Body of pancreas (tissue), 4 donors: ENCODE data around the gene HYAL2. TPM values are rescaled to one million over a fixed set of nuclear protein-coding genes. Genes with fewer than 3 reads are reported as not detected.
"Not testable (repeated sequence)": the region's sequence is repeated elsewhere in the genome, so short reads cannot be mapped to it uniquely, and the experiment has no call there.

Experiments
- ATAC-seq: fragments of 150-250 bp; one replicate; pipeline ENCODE4 v1.9.1; 2016
- DNase-seq, 4 donors: peaks; one replicate each; pipeline ENCODE4 v3.0.0-alpha.2; 2019
- H3K27ac ChIP-seq, 4 donors: fragments of 200-600 bp; sonication (generic); 1 replicate in 3 of 4; 2 replicates in 1 of 4; pipeline versions ENCODE4 v1.5.1 to v1.6.1; 2016 to 2019; ENCODE audit warnings: mild to moderate bottlenecking in 1 of 4, mixed read lengths in 1 of 4, moderate library complexity in 1 of 4
- H3K27me3 ChIP-seq, 2 donors: fragments of 200-600 bp; sonication (generic); one replicate each; pipeline ENCODE4 v1.6.0; 2016; ENCODE audit warnings: mild to moderate bottlenecking in 1 of 2
- H3K36me3 ChIP-seq, 2 donors: fragments of 200-600 bp; sonication (generic); replicated peaks in 1 of 2; 2 replicates each; pipeline ENCODE4 v1.5.1; 2016; ENCODE audit warnings: low read depth in 2 of 2; ENCODE audit not compliant: insufficient read depth in 1 of 2
- H3K4me1 ChIP-seq: fragments of 200-600 bp; sonication (generic); one replicate; pipeline ENCODE4 v1.6.0; 2016
- H3K4me3 ChIP-seq, 2 donors: fragments of 200-600 bp; sonication (generic); 1 replicate in 1 of 2; 2 replicates in 1 of 2; pipeline ENCODE4 v1.5.1; 2016 to 2019
- H3K9me3 ChIP-seq, 3 donors: fragments of 200-600 bp; sonication (generic); 1 replicate in 2 of 3; 2 replicates in 1 of 3; pipeline ENCODE4 v1.5.1; 2016
- CTCF ChIP-seq, 7 experiments: fragments of 450-650 bp in 4 of 7; fragments of 200-600 bp in 3 of 7; sonication (generic) in 3 of 7; IDR thresholded peaks; one replicate each; pipeline ENCODE4 v1.5.1; 2016 to 2019; ENCODE audit warnings: antibody characterized with exemption in 7 of 7
- POLR2A ChIP-seq, 3 donors: fragments of 450-650 bp; IDR thresholded peaks; one replicate each; pipeline ENCODE4 v1.6.1; 2016; ENCODE audit warnings: antibody characterized with exemption in 3 of 3, mild to moderate bottlenecking in 2 of 3
- WGBS, 2 donors: methylation state at CpG; one replicate each; pipeline ENCODE4 v1.1.5; 2017; 5-methylcytosine and 5-hydroxymethylcytosine counted together
- intact Hi-C: fragments of 100-400 bp; cut with DNase I; formaldehyde crosslinking; loops from one replicate; pipeline ENCODE4 v1.15.1; 2023
- total RNA-seq, 2 donors: library from RNA; depleted of rRNA; stranded (reverse); fragments of >200 nt; gene quantifications; one replicate each; pipeline ENCODE4 v1.1.0, GENCODE V29; 2016

Gene HYAL2
- total RNA-seq, 2 donors from 2014 or later: 35.6 to 48.3 TPM

GRCh38 chr3:50316657-50317242 lies 5.8 kb downstream of the HYAL2 start:
- H3K27ac ChIP-seq: peak overlapping the region in 1 of 4 donors; percentile 23
- TF ChIP-seq POLR2A (IDR thresholded peaks at IDR 0.05): peak in 1 of 3 donors; percentile 19
- TF ChIP-seq CTCF (IDR thresholded peaks at IDR 0.05): no peak
- ATAC-seq: no peak
- H3K9me3 ChIP-seq: no peaks in the 10 kb centered on the region
- no peaks in the 10 kb centered on the region for H3K27me3 ChIP-seq
- intact Hi-C loops: no loop called here
- H3K4me3 ChIP-seq: no peak overlapping the region
- 65 to 75% methylated on average over 2 to 9 of the region's 9 CpGs for WGBS, 2 donors
- peaks cover 37% of the 10 kb centered on the region for H3K4me1 ChIP-seq
- DNase-seq: no peak
- peaks cover 0 to 5% of the 10 kb centered on the region in 2 donors for H3K36me3 ChIP-seq

DNA sequence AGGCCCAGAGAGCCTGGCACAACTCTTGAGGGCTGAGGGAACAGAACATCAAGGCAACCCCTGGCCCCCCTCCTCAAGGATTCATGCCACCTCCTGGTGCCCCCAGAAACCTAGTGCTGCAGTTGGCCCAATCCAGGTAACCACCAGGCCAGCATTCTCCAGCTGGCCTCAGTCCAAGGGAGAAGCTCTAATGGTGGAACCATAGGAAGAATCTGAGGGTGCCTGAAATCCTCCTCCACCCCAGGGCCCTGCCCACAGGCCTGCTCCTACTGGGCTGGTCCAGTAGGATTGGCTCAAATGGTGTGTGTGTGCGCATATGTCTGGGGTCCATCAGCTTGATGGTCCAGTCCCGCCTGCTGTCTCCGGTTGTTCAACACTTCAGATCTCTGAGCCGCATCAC lies 7.7 kb downstream of the HYAL2 start:
- H3K27ac ChIP-seq: no peak overlapping the region

GRCh38 chr3:50314342-50314741 lies 8.2 kb downstream of the HYAL2 start:
- H3K36me3 ChIP-seq: peaks cover 0 to 5% of the 10 kb centered on the region in 2 donors
- no peak overlapping the region for H3K27ac ChIP-seq
- DNase-seq (peak in 1 of 4 donors; percentile 18), ATAC-seq (no peak)
- no peaks in the 10 kb centered on the region for H3K27me3 ChIP-seq
- WGBS, 2 donors: 67 to 72% methylated on average over 3 of the region's 3 CpGs
- intact Hi-C loops: no loop called here
- TF ChIP-seq POLR2A (IDR thresholded peaks at IDR 0.05) (no peak), CTCF (IDR thresholded peaks at IDR 0.05) (no peak)
- H3K4me3 ChIP-seq: no peak overlapping the region
- H3K4me1 ChIP-seq: peaks cover 27% of the 10 kb centered on the region
- H3K9me3 ChIP-seq: no peaks in the 10 kb centered on the region

More for the DNA sequence above, 7.7 kb downstream of the HYAL2 start:
- TF ChIP-seq POLR2A (IDR thresholded peaks at IDR 0.05) (no peak), CTCF (IDR thresholded peaks at IDR 0.05) (no peak)
- ATAC-seq (no peak), DNase-seq (no peak)
- intact Hi-C loops: no loop called here
- H3K36me3 ChIP-seq: peaks cover 0 to 5% of the 10 kb centered on the region in 2 donors
- no peak overlapping the region for H3K4me3 ChIP-seq
- H3K4me1 ChIP-seq: peaks cover 27% of the 10 kb centered on the region
- H3K27me3 ChIP-seq: no peaks in the 10 kb centered on the region
- 90 to 95% methylated on average over 4 of the region's 4 CpGs for WGBS, 2 donors
- no peaks in the 10 kb centered on the region for H3K9me3 ChIP-seq

DNA sequence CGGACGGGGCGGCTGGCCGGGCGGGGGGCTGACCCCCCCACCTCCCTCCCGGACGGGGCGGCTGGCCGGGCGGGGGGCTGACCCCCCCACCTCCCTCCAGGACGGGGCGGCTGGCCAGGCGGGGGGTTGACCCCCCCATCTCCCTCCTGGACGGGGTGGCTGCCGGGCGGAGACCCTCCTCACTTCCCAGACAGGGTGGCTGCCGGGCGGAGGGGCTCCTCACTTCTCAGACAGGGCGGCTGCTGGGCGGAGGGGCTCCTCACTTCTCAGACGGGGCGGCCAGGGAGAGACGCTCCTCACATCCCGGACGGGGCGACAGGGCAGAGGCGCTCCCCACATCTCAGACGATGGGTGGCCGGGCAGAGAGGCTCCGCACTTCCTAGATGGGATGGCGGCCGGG lies 10.5 kb downstream of the HYAL2 start:
- H3K4me1 ChIP-seq, H3K36me3 ChIP-seq, H3K27ac ChIP-seq, DNase-seq, H3K4me3 ChIP-seq, H3K27me3 ChIP-seq, intact Hi-C loops, H3K9me3 ChIP-seq, ATAC-seq: not testable (repeated sequence)
- 81% methylated on average over 4 of the region's 32 CpGs; no CpG with 5 or more reads in 1 of the 2 donors for WGBS, 2 donors

GRCh38 chr3:50304601-50305000 lies 17.9 kb downstream of the HYAL2 start:
- H3K9me3 ChIP-seq: no peaks in the 10 kb centered on the region
- H3K27me3 ChIP-seq: no peaks in the 10 kb centered on the region
- intact Hi-C loops: no loop called here
- H3K4me1 ChIP-seq: peaks cover 44% of the 10 kb centered on the region
- no peak overlapping the region for H3K4me3 ChIP-seq
- ATAC-seq (no peak), DNase-seq (no peak)
- no peaks in the 10 kb centered on the region for H3K36me3 ChIP-seq
- TF ChIP-seq CTCF (IDR thresholded peaks at IDR 0.05) (no peak), POLR2A (IDR thresholded peaks at IDR 0.05) (no peak)
- H3K27ac ChIP-seq: no peak overlapping the region
